GM19397 (cell line): ENCODE data around the gene SLC2A8.

ENCODE experiments used
- ATAC-seq: cut with Tn5 transposase; IDR thresholded peaks from one replicate; pipeline ENCODE4 v1.9.1; 2021; ENCODE audit warnings: mild to moderate bottlenecking, moderate library complexity; ENCODE audit not compliant: unreplicated experiment

SLC2A8 gene, protein sequence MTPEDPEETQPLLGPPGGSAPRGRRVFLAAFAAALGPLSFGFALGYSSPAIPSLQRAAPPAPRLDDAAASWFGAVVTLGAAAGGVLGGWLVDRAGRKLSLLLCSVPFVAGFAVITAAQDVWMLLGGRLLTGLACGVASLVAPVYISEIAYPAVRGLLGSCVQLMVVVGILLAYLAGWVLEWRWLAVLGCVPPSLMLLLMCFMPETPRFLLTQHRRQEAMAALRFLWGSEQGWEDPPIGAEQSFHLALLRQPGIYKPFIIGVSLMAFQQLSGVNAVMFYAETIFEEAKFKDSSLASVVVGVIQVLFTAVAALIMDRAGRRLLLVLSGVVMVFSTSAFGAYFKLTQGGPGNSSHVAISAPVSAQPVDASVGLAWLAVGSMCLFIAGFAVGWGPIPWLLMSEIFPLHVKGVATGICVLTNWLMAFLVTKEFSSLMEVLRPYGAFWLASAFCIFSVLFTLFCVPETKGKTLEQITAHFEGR

DNA sequence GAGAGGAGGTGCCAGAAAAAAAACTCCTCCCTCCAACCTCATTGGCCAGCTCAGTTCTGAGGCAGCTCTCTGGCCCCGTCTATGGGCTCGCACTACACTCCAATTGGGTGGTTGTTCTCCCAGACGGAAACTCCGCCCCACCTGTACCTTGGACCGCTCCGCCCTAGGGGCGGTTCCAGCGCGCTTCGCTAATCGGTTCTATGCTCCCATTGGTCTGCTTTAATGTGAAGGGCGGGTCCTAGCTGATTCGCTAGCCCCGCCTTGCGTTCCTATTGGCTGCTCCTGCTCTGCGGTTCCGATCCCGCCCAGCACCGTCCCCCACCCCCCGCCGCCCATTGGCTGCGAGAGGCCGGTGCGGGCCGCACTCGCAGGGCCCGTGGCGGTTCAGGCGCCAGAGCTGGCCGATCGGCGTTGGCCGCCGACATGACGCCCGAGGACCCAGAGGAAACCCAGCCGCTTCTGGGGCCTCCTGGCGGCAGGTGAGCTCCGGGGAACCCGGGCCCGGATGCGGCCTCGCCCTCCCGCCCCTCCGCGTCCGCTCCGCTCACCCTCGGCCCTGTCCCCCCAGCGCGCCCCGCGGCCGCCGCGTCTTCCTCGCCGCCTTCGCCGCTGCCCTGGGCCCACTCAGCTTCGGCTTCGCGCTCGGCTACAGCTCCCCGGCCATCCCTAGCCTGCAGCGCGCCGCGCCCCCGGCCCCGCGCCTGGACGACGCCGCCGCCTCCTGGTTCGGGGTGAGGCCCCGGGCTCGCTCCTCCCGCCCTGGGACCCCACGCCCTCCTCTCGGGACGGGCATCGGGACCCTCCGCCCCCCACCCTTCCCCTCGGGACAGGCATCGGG, at the start of gene SLC2A8:
Gene SLC2A8 (plus strand): TSS at position 362 of the 838 bp plus-strand sequence. CDS start 62 bp downstream, at position 424.
- peak; percentile 89 for ATAC-seq

DNA sequence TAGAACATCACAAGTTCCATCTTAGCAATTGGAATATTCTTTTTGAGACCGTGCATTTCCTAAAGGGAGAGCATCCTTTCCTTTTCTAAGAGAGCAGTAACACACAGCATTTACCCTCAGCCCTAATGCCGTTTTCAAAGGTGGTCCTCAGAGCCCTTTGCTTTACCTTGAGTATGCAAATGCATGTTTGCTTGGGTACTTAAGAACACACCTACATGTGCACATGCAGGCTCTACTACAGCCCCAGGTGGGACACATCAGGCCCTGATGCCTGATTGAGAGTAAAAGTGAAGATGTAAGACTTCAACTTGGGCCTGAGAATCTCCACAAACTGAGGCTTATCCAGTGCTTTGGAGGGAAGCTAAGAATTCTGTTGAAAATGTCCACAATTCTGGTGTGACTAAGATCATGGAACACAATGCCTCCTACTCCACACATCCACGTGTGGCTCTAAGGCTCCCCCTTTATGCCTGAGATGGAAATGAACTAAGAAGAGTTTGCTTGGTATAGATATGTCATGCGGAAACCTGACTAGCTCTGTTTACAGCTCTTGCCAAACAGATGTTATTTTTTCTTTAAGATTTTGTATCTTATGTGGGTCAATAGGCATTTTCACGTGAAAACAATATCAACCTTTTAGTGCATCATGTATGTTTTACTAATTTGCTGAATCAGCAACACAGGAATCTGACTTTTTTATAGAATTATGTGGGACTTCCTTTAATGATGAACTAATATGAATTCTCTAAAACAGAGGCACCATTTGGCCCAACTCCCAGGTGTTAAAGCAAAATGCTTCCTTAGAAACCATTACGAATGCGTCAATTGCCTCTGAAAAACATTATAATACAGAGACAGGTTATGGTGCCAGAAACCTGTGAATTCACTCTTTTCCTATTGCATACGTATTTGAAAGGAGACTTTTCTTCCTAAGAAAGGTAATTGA, 48.9 kb upstream of the SLC2A8 start:
- no peak for ATAC-seq

DNA sequence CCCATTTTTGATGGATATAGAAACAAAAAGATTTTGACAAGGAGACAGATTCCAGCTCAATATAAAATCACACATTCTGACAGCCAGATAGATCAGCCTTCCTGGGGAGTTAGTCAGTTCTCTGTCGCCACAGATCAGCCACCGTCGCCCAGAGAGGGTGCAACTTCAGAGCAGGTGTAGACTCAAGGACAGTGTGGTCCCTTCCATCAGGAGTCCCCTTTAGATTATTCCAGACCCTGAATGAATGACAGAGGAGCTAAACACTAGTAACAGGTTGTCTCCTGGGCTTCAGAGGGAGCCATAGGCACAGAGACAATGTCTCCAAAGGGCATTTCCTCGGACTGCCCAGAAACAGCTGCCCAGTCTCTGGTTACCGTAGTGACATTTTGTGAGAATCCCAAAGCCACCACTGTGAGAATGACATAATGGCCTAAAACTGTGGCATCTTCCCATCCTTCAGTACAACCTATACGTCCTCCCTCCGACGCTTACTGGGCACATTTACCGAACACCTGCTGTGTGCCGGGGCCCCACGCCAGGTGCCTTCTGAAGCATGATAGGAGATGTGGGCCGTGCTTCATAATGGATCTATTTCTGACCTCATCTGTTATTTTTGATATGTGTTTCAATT, 47.4 kb upstream of the SLC2A8 start:
- ATAC-seq: no peak

DNA sequence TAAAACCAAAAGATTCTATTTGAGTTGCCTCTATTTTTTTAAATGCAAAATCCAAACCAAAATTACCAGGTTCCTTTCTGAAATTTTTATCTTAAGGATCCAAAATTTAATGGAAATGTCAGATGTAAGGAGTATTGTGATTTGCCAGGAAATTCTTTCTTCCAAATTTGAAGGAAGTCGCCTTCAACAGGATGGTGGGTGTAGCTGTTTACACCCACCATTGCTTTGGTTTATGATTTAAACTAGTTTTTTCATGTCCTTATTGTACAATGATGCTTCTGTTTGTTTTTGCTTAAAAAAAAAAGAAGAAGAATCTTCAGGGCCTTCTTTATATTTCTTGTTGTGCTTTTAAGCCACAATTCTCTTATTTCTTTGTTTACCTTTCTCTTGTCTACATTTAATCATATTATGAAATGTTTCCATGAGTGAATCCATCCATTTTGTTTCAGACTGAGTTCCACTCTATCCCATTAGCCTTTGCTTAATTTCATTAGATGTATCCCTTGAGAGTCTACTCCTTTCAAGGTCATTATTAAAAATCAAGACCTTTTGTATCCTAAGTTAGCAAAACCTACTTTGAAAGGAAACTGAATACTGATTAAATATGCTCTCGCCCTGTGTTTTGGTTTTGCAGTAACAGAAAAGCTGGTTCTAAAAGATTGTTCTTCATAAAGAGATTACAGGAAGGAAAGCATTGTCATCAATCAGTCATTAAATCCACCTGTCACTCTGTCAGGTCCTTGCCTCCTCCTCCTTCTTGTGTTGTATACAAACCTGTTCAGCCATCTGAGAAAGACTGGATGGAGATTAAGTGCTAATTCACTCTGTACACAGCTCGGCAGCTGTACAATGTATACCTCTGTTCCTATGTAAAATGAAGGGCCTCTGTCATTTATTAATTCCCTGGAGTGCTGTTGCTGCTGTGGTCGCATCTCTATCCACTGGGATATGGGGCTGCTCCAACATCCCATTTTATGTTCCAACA, 45.5 kb upstream of the SLC2A8 start:
- no peak for ATAC-seq

DNA sequence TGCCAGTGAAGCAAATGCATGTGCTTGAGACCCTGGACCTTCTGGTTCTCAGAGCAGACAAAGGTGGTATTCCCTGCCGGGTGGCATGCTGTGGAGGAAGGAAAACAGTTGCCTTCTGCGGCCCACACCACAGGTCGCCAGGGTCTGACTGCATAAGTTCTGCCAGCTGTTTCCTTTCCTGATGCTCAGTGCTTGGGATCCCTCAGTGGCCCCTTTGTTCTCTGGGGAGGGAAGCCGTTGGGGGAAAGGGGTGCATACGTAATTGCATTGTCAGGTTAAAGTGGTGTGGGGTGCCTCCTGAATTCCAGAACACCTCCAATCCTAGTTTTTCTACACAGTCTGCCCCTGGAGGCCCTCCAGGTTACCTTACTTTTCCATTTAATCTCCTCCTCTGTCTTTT, 43.1 kb upstream of the SLC2A8 start:
- no peak for ATAC-seq

DNA sequence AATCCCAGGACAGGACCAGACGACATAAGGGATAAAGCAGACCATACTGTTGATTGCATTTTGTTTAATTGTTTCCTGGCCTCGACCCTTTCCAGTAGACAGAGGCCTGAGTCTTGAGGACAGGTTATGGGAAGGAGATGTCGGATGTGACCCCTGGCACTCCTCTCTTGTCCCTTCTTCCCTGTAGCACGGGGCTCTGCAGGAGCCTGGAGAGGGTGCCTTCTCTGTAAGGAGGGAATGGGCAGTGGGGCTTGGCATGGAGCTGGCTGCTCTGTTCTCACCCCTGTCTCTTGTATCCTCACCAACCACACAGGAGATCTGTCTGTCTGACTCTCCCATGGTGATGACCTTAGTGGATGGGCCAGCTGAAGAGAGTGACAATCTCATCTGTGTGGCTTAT, 40.1 kb upstream of the SLC2A8 start:
- ATAC-seq: no peak

DNA sequence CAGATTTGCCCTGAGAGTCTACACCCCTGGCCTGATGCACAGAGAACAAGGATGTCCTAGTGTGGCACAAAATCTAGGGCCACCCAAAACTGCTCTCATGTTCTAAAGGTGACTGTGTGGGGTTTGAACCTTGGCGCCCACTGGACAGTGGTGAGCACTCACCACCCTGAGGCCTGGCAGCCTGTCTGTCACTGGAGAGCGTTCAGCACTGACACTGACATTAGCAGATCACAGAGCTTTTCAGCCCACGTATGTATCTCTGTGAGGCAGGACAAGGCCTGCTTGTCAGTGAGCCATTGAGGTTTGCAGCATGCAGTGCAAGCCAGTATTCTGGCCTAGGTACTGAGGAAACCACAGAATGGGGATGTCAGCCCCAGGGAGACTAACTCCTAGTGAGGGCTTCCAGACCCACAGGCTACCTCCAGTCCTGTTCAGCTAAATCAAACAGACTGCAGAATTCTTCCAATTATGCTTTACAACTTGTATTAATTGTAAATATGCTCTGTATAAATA, 38.9 kb upstream of the SLC2A8 start:
- no peak for ATAC-seq

DNA sequence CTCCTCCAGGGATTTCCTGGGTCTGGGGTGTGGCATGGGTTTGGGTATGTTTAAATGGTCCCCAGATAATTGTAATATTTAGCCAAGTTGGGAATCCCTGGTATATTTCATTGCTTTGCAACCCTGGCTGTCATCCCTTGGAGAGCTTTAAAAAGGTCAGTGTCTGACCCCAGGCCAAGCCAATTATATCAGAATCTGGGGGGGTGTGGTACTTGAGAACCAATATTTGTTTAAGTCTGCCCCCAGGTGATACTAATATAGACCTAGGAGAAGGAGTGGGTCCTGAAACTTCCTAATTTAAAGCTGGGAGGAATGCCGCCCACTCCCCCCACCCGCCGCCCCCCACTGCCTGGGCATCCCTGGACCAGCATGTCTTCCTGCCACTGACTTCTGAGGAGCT, 38.2 kb upstream of the SLC2A8 start:
- no peak for ATAC-seq

DNA sequence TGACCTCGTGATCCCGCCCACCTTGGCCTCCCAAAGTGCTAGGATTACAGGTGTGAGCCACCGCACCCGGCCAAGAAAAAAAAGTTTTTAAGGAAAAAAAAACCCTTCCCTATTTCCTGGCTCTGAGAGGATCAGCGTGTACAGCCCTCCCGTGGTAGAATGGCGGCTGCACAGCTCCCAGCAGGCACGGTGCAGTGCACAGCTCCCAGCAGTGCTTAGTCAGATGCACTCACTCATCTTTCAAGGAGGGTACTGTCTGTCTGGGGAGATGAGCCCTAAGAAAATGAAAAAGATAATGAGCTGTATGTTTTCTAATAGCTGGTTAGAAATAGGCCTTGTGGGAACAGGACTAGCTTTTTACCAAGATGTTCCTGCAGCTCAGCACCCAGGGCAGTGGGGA, 36.7 kb upstream of the SLC2A8 start:
- ATAC-seq: no peak

DNA sequence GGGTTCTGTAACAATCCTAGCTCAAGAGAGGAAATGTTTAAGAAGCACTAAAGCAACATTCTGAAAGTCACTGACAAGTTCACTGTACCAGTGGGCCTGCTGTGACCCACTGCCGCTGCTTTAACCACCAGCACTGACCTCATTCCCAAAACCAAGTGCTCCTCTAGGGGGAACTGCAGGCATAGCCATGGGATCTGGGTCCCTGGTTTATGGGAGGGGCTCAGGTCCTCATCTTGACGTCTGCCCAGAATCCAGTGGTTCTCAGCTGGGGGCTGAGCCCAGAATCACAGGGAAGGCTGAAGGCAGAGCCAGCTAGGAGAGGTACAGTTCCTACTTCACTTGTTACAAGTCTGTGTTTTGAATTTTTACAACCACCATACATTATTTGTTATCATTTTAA, 36.1 kb upstream of the SLC2A8 start:
- no peak for ATAC-seq

DNA sequence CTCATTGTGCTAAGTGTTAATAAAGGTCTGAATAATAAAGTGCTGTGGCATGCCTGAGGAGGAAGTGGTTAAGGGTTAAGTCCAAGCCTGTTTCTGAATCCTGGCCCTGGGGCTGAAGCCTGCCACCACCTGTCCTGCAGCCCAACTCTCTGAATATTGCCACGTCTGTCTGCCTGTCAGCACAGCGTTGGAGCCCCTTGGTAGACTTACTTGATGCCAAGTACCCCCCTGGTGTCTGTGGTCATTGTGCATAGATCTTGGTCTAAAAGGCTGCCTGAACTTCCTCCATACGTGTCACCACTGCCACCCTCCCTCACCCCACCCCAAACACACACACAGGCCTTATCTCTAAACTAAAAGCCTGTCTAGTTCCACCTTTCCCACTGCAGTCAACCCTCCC, 35.4 kb upstream of the SLC2A8 start:
- no peak for ATAC-seq

DNA sequence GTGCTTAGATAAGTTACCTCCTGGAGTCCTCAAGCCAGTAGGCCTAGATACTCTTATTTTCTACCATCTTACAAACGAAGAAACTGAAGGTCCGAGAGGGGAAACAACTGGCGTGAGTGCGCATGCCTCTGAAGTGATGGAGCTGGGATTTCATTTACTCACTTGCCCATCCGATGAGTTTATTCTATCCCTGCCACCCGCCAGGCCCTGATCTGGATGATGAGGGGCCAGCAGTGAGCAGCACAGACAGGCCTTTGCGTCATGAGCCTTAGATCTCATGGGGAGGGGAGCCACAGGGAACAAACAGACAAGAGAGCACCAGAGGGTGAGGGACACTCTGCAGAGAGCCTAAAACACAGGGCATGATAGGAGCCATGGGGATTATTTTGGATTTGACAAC, 34.1 kb upstream of the SLC2A8 start:
- ATAC-seq: no peak

DNA sequence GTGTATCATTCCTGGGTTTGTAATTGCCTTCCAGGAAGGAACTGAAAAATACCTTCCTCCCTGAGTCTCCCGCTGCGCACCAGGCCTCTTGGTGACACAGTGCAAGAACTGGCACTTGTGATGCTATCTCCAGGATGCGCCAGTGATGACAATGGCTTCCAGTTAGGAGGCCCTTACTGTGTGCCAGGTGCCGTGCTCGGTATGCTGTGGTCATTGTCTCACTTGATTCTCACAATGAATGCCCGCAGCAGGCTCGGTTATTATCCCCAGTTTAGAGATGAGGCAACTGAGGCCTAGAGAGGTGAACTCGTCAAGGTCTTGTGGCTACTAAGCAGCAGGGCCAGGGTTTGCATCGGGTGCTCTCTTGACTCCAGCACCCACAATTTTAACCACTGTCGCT, 31.5 kb upstream of the SLC2A8 start:
- ATAC-seq: no peak

DNA sequence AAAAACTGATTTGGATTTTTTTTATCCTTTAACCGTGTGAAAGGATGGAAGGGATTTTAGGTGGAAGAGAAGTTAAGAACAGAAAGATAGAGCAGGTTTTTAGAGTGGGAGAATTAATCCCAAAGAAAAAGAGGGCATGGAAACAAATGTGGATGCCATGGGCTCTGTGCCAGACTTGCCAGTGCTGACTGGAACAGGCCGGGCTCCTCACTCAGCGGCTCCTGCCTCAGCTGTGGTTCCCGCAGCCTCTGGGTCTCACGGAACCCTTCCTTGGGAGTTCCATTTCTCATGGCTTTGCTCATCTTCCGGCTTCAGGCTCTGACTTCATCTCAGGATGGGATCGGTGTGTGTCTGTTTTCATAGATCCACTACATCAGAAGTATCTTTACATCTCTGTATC, 30.4 kb upstream of the SLC2A8 start:
- no peak for ATAC-seq

DNA sequence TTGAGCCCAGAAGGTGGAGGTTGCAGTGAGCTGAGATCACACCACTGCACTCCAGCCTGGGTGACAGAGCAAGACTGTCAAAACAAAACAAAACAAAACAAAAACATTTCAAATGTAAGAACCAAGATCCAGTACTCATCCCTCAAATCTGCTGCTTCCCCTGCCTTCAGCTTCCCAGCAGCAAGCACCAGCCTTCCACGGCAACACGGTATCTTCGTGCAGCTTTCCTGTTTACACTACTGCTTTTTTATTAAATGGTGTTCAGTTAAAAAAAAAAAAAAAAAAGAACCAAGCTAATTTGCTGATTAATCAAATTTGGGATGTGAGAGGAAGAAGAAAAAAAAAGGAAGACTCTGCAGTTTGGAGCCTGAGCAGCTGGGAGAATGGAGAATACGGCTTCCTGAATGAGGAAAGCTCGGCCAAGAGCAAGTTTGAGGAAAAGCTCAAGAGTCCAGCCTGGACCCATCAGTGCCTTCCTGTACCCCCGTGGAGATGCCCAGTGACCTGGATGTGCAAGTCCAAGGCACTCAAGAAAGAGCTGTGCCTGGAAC, 28.0 kb upstream of the SLC2A8 start:
- ATAC-seq: no peak

DNA sequence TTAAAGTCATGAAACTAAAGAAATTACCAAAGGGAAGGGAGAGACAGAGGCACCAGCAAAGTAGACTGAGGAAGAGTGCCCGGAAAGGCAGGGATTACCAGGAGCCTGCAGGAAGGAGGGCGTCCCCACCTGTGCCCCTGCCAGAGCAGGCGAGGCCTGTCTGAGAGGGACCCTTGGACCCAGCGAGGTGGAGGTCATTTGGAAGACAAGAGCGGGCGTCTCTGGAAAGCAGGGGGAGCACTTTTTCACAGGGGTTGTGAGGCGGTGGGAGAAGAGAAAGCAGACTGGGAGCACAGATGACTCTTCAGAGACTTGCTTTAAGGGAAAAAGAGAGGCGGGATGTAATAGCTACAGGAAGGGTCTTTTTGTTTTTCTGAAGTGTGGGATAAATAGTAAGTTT, 27.5 kb upstream of the SLC2A8 start:
- no peak for ATAC-seq

DNA sequence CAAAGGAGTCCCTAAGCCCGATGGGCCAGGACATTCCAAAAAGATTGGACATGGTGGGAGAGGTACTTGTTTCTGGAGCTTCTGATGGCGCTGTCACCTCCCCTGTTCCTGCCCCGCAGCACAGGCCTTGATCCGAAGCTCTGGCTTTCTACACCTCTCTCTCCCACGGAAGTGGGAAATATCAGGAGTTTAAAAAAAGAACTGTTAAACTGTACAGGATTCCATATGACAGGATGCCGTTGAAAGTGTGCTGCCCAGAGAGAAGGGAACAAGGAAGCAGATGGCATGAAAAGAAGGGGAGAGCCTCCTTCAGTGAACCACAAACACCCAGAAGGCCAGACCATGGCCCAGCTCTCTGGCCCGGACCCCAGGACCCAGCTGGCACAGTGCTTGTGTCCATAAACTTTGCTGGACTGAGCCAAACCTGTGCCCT, 26.8 kb upstream of the SLC2A8 start:
- ATAC-seq: no peak
